ENCODE measurements around the gene MPPED2.

The MPPED2 gene, protein sequence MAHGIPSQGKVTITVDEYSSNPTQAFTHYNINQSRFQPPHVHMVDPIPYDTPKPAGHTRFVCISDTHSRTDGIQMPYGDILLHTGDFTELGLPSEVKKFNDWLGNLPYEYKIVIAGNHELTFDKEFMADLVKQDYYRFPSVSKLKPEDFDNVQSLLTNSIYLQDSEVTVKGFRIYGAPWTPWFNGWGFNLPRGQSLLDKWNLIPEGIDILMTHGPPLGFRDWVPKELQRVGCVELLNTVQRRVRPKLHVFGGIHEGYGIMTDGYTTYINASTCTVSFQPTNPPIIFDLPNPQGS

DNA sequence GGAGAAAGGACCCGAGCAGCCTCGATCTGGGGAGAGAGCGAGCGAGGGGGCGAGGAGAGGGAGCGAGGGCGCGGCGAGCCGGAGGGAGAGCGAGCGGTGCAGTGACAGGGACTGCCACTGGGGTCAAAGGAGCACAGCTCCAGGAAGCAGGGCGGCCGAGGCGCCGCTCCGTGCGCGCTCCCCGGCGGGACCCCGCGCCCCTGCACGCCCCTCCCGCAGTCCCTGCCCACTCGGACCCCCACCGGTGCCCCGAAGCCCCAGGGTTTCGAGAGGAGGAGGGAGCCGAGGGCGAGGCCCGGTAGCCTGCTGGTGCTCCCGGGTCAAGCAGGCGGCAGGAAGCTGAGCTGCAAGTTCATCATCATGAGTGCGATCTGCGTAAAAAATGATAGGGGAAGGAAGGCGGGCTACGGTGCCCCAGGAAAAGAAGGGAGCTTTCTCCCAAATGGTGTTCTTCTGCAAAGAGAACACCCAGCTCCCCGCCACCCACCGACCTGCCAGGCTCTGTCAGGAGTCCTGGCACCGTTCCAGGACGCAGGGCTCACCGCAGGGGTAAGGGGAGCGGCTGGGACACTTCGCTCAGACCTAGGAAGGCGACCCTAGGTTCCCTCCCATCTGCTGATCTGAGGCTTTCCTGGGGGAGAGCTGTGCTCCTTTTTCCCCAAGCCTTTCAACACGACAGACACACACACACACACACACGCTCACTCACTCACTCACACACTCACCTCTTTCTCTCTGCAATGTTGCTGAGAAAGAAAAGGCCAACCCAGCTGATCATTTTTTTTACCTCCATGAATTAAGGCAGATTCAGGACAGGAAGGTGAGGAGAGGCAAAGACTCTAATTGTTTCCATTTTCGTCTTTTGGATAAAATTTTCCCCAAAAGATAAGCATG, at the start of gene MPPED2:
Gene MPPED2 (minus strand): TSS at position 103 of the 894 bp plus-strand sequence. CDS start 5,980 bp downstream, outside the sequence.
- DNase-seq: peak; percentile 2

GRCh38 chr11:30635401-30635989, 49.3 kb upstream of the MPPED2 start:
- DNase-seq: no peak

- DNase-seq: no peak
Measured at GRCh38 chr11:30631148-30631547, 45.0 kb upstream of the MPPED2 start.

- DNase-seq: no peak
Measured at GRCh38 chr11:30619767-30620166, 33.6 kb upstream of the MPPED2 start.

GRCh38 chr11:30617762-30618161, 31.6 kb upstream of the MPPED2 start:
- no peak for DNase-seq

DNA sequence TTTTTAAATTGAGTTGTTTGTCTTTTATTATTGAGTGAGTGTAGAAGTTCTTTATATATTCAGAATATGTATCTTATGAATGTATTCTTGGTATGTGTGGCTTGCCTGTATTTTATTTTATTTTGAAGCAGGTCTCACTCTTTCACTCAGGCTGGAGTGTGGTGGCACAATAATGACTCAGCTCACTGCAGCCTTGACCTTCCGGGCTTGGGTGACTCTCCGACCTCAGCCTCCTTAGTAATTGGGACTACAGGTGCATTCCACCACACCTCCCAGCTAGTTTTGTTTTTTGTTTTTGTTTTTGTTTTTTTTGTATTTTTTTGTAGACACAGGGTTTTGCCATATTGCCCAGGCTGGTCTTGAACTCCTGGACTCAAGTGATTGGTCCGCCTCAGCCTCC, 24.5 kb upstream of the MPPED2 start:
- no peak for DNase-seq

GRCh38 chr11:30608534-30608933, 22.4 kb upstream of the MPPED2 start:
- DNase-seq: no peak

- no peak for DNase-seq
Measured at GRCh38 chr11:30605036-30605605, 19.0 kb upstream of the MPPED2 start.

GRCh38 chr11:30603357-30603756, 17.2 kb upstream of the MPPED2 start:
- no peak for DNase-seq

- DNase-seq: no peak
Measured at GRCh38 chr11:30596832-30597231, 10.7 kb upstream of the MPPED2 start.

DNA sequence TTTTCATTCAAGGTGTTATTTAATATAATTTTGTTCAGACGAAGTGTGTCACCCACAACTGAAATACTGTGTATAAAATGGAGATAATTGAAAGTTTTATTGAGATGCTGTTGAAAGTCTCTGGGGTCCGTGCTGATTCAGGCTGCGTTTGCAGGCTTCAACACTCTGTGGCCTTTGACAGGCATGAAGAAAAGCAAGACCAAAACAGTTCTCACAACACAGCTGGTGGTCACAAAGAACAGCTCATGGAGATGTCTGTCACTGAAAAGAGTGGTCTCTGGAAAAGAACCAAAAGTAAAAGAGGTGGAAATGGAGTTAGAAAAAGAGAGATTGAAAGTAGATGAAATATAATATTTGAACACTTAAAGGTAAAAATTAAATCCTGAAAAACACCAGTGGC, 9.8 kb upstream of the MPPED2 start:
- no peak for DNase-seq

DNA sequence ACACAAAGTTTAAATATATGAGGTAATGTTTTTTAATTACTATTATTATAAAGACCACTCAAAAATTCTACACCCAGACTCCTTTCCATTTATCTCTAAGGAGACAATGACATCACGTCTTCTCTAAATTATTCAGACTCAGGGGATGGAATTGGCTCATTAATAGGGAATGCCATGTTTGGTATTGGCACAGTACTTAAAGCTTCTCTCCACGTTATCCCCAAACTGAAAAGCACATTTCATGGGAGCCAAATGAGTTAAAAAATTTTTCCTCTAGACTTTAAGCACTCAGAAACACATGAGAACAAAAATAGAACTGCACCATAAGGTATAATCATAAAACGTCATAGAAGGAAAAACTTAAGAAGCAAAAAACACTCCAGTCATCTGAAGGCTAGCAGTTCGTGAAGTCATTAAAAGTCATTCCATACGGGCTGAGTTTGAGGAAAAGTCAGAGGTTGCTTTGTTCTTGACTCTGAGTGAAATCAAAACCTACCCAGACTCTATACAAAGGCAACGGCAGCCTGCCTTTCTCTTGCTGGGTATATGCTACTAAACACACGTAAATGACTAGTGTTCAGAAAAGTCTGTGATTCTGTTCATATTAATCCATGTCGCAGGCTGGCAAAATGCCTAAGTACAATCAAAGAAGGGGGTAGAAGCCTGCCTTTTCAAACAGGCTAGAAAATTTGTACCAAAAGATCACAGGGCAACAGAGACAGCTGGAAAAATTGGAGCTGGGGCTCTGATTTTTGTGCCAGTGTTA, 8.7 kb upstream of the MPPED2 start:
- no peak for DNase-seq

DNA sequence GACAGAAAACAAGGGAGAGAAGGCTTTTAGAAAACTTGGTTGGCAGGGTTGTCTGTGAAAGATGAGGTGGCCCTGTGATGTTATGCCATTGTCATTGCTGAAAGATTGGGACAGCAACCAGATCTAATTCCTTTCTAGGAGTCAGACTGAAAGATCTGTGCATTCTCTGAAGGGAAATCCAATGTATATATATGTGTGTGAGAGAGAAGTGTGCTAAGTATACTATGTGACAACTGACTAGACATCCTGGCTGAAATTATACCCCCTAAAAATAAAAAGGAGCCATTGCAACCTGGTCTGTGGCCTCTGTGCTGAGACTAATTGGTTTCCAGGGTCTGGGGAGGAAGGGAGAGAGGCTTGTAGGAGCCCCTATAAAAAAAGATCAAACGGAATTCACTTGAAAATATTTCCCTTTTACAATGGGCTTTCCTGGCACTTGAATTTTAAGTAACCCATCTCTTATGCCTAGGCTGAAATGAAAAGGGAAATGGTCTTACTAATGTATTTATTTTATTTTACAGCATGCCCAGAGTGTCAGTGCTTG, 1.2 kb upstream of the MPPED2 start:
- no peak for DNase-seq

DNA sequence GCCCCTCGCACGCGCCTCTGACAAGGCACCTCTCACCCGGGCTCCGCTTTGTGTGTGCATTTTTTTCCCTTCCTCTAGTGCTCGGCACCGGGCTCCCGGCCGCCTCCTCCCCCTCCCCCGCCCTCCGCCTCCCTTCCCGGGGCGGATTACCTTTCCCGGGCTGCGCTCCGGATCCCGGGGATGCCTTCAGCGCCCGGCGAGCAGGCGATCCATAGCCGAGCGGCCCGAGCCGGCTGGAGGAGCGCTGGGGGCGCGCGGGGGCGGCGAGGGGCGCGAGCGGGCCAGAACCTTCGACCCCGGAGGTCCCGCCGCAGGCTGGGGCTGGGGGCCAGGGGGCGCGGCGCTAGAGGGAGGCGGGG, 282 bp downstream of the MPPED2 start:
- no peak for DNase-seq

- no peak for DNase-seq
Measured at GRCh38 chr11:30585125-30585891, 845 bp downstream of the MPPED2 start.

- DNase-seq: no peak
Measured at GRCh38 chr11:30583476-30584280, 2.5 kb downstream of the MPPED2 start.

DNA sequence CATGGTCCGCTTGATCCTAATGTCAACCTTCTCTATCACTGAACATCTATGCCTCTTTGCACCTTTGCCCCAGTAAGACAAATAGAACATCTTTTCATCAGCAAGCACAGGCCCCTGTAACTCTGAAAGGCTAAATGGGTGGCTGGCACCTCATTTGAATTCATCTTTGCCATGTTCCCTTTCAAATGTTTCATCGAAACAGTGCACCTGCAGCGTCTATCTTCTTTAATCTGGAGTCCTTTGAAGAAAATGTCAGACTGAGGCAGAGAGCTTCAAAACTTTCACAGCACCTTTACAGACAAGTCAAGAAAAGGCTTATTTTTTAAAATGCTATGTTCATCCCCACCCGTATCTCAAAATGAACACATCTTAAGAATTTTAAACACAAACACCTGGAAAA, 3.4 kb downstream of the MPPED2 start:
- no peak for DNase-seq

- DNase-seq: no peak
Measured at GRCh38 chr11:30581675-30582074, 4.5 kb downstream of the MPPED2 start.

DNA sequence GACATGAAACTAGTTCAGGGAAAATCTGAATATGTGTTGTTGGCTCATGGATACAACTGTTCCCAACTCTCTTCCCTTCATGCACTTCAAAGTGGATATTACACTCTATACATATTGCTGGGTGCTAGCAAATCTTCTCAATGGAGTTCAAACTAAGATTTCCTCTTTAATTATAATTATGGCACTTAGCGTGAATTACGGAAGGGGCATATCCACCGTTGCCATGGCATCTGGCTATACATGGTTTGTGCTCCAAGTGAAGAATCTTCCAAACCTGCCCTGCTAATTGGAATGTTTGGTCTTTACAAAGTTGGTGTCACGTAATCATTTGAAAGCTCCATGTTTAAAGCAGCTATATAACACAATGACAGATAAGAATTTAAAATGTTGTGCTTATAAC, 5.6 kb downstream of the MPPED2 start:
- no peak for DNase-seq

- no peak for DNase-seq
Measured at GRCh38 chr11:30579415-30580175, 6.6 kb downstream of the MPPED2 start.
